Activated gamma-delta T cell (primary cell): ENCODE data around the gene TTC12.

Experiments
- DNase-seq: peaks from one replicate; lab custom pipeline; 2025; lab: John Stamatoyannopoulos, UW

Gene TTC12

DNA sequence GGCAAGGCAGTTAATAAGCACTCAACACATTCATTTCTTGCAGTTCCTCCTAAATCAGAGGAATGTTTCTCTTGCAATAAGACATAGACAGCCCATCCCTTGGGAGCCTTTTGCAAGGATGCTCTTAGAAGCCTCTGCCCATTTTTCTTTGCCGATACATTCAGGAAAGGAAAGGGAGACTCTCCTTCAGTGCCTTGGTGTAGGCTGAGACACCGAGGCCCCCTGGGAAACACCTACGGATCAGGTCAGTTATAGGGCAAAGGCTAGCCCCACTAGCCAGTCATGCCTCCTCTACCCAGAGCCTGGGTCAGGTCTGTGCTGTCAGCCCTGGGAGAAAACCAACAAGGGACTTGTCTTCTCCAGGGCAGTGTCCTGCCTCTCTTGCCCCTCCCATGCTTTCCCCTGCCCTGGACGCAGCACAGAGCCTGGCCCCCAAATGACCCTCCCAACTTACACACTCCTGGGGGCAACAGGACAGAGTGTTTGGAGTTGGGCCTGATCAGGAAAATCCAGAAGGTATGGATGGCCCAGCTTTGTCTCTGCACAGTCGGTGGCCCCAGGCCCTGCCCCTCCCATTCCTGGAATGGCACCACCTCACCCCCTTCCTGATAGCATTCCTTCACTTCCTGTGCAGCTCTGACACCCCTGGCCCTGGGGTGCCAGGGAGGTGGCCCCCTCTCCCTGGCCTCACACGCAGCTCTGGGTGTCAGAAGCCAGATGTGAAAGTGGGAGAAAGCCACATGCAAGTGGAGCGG is 91.5 kb downstream of the TTC12 start:
- no peak for DNase-seq

DNA sequence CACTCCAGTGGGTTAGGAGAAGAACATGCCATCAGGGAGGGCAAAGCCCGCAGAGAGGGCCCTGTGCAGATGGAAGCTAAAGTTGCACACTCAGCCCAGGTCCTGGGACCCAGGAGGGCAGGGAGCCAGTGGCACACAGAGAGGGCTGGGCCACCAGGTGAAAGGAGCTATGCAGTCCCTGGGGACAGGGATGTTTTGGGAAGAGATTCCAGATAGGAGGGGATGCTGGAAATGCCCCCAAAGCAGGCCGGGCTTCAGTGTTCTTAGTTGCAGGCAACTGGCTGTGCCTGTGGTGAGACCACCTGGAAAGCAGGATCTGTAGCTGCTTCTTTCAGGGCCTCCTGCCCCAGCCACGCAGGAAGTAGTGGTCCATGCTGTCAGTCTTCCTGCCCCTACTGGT is 92.8 kb downstream of the TTC12 start:
- no peak for DNase-seq

DNA sequence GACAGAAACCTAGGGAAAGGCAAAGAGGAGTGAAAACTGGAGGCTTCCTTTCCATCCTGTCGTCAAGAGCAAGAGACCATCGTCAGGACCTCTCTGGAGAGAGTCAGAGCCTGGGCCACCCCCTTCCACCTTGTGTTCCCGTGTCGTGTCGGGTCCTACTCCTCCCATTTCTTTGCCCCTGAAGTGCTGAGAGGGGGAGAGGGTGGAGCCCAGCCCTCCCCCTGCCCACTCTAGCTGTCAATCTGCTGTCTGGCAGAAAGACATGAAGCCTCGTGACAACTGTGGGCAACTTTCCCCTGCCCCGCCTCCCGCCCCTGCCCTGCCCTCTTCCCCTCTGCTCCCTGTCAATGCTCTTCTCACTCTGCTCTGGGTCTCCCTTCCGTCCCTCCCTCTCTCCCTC is 93.8 kb downstream of the TTC12 start:
- no peak for DNase-seq

DNA sequence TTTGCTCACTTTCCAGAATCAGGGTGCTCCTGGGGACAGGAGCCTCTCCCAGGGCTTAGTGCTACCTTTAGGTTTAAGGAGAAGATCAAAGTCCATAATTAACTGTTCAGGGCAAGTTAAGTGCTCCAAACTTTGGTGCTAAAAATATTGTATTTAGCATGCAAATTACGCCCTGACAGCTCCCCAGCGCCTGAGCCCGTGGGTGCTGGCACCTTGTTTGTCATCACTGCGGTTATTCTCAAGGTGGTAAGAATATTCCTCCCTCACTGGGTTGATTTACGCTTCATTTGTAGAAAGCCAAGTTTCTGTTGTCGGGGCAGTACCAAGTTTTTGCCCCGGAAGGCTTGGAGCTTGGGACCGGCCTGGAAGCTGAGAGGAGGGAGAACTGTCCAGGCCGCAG is 94.5 kb downstream of the TTC12 start:
- DNase-seq: no peak

DNA sequence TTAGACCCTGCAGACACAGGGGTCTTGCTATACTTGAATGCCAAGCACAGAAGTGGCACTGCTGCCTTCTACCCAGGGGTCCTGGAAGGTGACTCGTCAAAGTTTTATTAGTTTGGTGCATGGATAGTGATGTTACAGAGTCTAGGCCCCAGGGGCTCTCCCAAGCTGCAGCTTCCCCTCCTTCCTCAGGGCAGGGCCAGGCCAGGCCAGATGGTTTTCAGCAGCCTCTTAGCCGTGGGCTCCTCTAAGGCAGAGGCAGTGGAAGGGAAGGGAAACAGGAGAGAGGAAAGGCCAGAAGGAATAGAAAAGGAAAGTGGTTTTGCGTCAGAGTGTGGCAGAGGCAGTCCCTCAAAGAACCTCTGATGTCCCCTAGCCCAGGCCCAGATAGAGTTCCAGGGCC is 95.1 kb downstream of the TTC12 start:
- no peak for DNase-seq

DNA sequence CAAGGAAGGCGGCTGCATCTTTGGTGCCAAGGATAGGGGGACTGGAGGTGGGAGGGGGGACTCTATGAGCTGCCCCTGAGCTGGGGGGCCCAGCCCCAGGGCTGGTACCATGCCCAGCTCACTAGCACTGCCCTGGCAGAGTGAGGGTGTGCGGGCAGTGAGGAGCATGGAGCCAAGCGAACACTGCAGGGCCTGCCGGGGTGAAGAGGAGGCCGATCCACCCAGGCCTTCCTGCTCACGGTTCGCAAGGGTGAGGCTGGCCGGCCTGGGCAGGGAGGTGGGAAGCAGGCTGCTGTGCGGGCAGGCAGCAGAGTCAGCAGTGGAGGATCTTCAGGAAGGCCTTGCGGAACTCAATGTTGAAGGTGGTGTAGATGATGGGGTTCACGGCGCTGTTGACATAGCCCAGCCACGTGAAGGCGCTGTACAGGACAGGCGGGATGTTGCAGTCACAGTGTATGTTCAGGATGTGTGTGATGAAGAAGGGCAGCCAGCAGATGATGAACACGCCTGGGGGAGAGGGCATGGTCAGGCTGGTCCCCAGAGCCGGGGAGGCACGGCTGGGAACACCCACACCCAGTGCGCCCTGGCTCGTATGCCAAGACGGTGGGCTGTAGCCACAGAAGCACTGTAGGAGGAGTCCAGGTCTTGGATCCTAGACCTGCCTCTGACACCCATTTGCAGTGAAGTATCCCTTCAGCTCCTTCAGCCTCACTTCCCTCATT is 96.2 kb downstream of the TTC12 start:
- DNase-seq: no peak

DNA sequence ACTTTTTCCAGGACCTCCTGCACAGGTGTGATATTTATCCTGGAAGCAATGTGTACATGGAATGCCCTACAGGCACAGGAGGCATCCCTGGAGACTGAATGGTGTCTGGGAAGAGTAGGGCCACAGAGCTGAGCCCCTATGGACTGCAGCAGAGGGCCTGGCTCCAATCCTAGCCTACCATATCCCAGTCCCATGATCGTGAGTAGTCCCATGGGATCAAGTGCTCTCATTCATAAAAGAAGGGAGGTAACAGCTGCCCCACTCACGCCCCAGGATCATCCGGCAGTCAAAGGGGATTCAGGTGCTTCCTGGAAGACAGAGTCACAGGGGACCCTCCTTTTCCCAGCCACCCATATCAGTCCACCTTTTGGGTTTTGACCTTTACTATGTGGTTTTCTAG is 97.2 kb downstream of the TTC12 start:
- no peak for DNase-seq

DNA sequence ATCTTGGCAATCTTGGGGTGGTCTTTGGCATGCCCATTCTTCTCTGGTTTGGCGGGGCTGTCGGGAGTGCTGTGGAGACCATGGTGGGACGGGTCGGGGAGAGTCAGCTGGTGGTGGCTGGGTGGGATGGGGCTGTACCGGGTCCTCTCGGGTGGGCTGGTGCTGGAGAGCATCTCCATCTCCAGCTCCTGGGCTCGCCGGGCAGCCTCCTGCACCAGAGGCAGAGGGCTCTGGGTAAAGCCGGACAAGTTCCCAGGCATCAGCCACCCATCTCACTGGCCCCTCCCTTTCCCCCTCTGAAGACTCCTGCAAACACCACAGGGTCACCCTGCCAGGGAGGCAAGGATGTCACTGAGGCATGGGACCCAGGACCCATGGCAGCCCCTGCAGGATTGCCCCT is 98.3 kb downstream of the TTC12 start:
- DNase-seq: no peak

DNA sequence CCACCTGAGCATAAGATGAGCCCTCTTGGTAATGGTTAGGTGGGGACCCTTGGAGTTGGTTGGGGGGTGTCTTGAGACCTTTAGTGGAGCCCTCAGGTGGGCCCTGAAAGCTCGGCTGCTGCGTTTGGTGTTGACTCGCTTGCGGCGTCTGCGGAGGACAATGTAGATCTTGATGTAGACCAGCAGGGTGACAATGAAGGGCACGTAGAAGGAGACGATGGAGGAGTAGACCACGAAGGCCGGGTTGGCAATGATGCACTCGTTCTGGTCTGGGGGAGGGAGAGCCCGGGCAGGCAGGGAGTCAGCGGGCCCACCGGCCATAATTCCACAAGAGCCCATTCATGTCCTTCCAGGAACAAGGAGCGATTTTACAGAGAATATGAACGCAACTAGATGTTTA is 101.0 kb downstream of the TTC12 start:
- DNase-seq: no peak
